HG03108 (cell line): Measurements from ENCODE around the gene TGFB1I1.
"Not testable (repeated sequence)": the region's sequence is repeated elsewhere in the genome, so short reads cannot be mapped to it uniquely, and the experiment has no call there.

ENCODE experiments used
- ATAC-seq: cut with Tn5 transposase; IDR thresholded peaks from one replicate; pipeline ENCODE4 v1.9.1; 2021; ENCODE audit warnings: moderate library complexity; ENCODE audit not compliant: unreplicated experiment

TGFB1I1 gene

DNA sequence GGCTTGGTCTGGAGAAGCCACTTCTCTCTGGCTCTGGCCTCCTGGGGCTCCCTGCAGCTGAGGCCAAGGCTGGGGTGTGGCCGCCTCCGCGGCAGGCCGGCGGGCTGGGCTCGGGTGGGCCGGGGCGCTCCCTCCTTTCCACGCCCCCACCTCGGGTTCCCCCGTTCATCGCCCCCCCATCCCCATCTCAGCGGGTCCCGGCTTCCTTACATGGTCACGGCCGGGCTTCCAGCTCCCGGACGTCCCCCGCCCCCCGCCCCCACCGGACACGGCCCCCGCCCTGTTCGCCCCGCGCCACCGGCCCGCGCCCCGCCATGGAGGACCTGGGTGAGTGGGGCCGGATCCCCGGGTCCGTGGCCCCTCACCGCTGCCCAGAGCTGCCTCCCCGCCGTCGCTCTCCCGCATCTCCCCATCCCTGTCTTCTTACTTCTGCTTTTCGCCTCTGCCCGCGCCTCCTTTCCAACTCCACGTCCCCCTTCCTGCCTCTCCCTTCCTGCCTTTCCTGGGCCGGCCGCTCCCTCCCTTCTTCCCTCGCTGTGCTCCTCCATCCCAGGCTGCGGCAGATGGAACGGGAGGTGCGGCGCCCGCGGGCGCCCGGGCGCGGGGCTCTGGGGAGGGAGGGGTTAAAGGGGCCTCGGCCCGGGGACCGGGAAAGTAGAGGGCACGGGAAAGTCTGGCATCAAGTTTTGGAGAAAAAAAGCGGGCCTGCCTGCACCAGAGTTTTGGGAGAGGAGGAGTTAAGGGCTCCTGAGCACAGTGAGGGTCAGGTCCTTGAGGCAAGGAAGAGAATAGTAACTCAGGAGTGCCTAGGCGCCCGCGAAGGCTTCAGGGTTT, at the start of gene TGFB1I1:
TSS of gene TGFB1I1 (plus strand) at position 278 of the 834 bp plus-strand sequence. CDS start at position 315, 37 bp downstream.
- no peak for ATAC-seq

DNA sequence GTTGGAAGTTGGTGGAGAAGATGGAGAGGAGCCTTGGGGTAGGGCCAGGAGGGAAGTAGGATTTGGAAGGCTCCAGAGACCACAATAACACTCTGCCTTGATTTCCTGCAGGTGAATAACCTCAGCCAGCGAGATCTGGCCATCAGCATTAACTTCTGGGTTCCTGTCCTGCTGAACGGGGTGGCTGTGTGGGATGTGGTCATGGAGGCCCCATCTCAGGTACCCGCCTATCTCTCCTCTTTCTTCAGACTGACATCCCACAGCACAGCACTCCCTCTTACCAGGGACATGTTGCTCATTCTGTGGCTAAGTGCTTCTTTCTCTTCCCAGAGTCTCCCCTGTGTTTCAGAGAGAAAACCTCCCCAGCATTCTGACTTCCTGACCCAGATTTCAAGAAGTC, 48.7 kb upstream of the TGFB1I1 start:
- no peak for ATAC-seq

DNA sequence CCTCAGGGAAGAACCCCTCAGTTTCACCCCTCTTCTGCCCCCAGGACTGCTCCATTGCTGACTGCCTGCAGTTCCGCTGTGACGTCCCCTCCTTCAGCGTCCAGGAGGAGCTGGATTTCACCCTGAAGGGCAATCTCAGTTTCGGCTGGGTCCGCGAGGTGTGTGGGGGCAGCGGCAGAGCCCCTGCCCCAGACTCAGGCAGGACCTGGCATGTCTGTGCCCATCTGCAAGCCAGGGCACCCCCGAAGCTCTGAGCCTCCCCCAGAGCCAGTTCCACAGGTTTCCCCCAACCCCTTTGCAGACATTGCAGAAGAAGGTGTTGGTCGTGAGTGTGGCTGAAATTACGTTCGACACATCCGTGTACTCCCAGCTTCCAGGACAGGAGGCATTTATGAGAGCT, 48.2 kb upstream of the TGFB1I1 start:
- ATAC-seq = no peak

DNA sequence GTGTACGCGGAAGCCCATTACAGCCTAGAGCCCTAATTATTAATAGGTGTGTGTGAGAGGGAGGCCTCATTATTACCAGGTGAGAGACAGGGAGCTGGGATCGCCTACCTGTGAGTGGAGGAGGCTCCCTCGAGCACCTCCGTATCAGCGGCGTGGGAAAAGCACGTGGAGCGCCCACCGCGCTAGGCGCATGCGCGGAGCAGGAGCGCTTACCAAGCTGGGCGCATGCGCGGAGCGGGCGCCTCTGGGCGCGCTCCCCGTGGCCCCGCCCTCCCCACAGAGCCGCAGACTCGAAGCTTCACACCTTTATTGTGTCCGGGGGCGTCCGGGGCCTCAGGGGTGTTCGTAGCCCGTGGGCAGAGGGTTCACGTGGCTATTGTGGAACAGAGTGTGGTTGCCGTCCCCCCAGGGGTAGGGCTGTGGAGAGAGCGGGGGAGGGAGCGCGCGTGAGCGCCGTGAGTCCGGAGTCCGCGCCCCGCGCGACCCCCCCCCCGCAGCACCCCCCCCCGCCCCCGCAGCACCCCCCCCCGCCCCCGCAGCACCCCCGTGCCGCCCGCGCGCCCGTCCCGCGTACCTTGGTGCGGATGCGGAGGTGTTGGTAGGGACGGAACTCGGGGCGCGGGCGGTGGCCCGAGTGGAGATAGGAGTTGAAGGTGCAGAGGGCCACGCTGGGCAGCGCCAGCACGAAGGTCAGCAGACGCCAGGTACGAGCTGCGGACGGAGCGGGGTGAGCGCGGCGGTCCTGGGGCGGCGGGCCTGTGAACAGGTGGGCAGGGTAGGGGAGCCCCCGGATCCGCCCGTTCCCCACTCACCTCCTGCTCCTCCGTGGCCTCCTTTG, 44.3 kb upstream of the TGFB1I1 start:
- no peak for ATAC-seq

DNA sequence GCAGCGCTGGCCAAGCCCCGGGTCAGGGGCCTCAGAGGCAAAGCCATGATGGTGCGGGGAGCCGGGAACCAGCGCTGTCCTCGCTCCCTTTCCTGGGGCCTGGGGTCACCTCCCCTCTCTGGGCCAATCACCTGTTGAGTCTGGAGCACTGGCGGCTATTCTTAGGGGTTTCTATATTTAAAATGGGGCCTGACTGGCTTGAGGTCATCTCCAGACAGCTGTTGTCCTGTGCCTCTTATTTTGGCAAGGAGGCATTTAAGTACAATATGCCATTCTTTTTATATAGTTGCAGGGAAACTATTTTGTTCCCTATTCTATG, 43.7 kb upstream of the TGFB1I1 start, which contains the start of gene COX6A2:
TSS of gene COX6A2 (minus strand) at position 82 of the 319 bp plus-strand sequence. CDS start at position 47, 35 bp downstream.
- ATAC-seq = no peak

DNA sequence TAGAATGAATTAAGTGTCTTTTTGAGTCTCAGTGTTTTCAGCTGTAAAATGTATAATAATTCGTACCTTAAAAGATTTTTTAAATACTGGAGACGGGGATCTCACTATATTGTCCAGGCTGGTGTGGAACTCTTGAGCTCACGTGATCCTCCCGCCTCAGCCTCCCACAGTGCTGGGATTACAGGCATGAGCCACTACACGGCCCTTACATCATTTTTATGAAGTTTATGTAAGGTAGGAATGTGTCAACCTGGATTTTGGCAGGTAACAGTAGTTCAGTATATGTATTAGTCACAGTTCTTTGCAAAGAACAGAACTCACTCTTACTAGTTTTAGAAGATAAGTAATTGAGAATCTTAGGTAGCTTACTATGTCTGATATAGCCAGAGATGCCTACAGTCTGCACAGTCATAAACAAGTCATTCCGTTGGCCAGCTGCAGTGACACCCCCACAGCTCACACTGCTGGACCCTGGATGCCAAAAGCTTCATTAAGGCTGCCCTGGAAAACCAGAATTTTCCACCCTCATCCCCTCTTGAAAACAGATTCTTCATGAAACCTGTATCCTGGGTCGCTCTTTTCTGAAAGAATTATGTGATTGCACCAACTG, 43.2 kb upstream of the TGFB1I1 start:
- ATAC-seq = no peak

DNA sequence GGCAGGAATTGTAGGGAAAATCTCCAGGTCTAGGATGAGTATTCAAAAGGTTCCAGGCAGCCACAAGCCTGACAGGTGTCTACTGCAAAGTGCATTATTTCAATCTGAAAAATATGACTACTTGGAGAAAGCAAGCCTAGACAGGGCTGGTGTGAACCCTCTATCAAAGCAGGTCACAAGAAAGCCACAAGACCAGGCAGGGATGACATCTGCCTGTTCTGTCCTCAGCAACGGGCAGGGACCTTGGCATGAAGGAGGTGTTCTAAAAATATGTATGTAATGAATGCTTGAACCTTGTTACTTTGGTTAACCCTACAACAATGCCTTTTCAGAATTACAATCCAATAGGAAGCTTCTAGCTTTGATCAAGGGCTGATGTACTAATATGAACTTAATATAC, 42.6 kb upstream of the TGFB1I1 start:
- no peak for ATAC-seq

DNA sequence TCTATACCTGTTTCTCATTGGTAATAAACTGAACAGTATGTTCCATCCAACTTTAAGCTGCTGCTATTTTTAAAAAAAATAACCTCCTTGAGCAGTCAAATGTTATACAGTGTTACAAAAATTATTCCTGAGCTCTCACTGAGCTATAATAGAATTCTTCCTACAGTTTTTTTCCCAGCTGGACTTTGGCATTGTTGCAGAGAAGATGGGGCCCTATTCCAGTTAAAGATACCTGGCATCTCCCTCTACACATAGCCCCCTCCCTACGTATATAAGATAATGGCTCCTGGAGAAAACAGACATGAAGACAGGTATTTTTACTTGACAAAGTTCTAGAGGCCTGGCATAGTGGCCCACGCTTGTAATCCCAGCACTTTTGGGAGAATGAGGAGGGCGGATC, 42.2 kb upstream of the TGFB1I1 start:
- no peak for ATAC-seq

DNA sequence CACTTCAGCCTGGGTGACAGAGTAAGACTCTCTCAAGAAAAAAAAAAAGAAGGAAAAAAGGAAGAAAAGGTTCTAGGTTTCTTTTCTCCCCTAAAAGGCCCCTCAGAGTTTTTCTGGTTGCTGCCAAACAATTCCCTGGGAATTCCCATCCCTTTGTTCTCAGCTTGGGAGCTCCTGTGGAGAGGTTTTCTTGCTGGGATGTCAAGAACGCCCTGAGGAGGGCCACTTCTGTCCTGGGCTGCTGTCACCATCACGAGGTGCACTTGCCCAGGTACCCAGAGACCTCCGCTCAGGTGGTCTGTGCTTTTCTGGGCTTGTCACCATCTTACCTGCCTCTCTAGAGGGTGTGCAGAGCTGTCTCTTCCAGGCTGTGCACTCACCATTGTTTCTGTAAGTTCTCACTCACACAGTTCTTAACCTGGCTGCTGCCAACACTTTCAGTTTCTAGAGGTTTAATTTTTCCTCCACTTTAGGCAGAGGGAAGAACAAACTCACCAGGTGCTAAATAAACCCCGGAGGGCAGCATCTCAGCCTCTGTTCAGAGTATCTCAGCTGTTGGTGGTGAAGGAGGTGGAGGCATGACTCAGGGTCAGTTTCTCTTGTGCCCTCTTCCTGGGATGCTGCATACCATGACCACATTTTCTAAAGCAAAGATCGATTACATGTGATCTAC, 41.4 kb upstream of the TGFB1I1 start:
- ATAC-seq = no peak

DNA sequence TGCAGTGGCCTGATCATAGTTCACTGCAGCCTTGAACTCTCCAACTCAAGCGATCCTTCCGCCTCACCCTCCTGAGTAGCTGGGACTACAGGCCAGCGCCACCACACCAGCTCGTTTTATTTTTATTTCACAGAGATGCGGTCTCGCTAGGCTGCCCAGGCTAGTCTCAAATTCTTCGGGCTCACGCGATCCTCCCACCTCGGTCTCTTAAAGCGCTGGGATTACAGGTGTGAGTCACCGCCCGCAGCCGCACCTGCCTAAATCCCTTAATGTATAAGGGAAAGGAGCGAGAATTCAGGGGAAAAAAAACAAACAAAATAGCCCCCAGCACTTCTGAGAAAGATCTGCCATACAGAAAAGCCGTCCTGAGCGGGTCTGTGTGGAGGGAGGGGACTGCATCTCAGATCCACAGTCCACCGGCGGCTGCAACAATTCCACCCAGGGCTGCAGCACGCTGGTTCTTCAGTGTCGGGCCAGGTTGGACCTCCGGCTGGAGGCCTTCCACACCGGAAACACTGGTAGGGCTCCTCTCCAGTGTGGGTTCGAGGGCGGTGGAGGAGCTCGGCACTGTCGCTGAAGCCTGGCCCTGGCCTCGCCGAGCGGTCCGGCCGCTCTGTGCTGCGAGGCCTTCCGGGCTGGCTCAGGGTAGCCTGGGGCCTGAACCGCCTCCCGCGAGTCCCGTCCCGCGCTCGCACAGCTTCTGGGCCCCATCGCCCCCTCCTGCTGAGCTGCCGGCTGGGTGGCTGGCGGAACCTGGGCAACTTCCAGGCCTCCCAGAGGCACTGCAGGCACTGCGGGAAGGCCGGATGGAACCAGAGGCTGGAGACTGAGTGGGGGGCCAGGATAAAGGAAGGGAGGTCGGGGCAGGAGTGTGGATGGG, 36.4 kb upstream of the TGFB1I1 start:
- ATAC-seq = no peak

DNA sequence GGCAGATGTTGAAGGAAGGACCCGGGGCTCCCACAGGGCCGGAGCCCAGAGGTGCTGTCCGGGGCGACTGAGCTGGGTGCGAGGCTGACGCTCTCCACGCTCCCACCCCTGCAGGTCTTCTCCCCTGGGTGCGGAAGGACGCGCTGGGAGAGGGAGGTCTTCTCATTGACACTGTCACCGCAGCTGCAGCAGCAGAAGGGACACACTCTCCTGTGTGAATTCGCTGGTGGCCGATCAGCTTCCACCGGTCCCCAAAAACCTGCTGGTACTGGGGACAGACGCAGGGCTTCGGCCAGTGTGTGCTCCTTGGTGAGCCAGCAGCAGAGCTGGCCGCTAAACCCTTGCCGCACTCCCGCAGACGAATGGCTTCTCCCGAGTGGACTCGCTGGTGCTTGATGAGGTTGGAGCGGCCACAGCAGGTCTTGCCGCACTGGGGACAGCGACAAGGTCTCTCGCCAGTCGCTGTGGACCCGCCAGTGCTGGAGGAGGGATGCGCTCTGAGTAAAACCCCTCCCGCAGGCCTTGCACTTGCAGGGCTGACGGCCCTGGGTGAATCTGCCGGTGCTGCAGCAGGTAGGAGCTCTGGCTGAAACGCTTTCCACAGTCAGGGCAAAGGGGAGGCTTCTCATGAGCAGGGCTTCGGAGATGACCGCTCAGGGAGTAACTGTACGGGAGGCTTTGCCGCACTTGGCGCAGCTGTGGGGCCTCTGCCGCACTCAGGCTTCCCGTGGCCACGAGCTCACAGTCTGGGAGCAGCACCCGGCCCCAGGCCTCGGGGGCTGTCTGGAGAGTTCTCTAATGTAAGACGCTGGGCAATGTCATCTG, 35.5 kb upstream of the TGFB1I1 start:
- ATAC-seq = no peak

DNA sequence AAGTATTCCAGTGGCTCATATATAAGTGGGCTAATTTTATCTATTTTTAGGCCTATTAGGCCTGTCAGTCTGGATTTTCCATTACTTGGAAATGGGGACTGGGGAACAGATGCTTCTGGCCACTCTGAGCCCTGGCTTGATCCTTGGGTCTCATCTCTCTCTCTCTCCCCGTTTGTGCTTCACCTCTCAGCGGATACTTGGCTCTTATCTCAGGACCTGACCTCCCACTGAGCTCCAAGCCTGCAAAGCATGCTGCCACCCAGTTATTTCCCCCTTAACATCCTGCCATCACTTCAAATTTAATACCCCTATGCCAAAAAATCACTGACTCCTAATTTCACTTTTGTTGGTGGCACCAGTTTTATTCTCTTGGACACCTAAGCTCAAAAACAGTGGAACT, 33.5 kb upstream of the TGFB1I1 start:
- ATAC-seq = no peak

DNA sequence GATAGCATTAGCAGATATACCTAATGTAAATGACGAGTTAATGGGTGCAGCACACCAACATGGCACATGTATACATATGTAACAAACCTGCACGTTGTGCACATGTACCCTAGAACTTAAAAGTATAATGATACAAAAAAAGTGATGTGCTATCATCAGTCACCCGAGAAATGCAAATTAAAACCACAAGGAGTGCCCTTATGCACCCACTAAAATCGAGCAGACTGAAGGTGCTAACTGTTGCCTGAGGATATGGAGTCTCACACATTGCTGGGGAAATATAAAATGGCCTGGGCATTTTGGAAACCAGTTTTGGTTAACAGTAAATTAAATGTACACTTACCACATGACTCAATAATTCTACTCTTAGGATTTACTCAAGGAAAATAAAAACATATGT, 32.9 kb upstream of the TGFB1I1 start:
- ATAC-seq = not testable (repeated sequence)

DNA sequence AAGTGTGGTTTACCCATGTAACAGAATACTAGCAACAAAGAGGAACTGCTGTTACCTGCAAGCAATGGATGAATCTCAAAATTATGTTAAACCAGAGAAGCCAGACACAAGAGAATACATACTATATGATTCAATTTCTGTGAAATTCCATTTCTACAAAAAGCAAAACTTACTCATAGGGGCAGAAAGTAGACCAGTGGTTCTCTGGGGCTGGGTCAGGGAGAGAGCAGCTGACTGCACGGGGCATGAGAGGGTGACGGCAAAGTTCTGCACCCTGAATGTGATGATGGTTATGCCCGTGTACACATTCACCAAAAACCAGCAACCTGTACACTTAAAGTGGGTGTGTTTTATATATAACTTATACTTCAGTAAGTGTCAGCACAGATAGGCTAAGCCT, 32.4 kb upstream of the TGFB1I1 start:
- ATAC-seq = no peak

DNA sequence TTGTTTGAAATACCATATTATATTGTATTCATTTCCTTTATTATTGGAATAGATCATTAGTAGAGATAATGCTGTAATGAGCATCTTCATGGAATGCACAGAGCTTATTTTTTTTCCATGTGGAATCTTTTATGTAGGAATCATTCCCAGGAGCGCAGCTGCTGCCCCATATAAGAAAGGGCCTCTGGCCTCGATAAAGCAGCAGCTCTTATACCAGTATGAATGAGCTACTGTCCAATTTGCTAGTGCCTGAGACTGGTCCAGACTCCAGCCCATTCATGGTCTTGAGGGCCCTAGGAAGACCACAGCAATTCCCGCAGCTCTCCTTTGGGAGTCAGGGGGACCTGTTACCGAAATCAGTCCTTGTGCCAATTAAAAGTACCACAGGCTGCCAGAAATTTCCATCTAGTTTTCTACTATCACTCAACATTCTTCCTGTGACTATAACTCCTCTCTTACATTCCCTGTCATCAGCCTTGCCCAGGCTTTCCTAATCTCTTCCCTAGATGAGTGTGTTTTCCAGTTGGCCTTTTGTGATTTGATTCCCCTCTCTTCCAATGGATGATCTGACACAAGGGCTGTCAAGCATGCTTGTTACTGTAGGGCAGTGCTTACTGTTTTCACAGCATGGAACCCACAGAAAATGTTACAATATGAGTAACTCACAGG, 31.3 kb upstream of the TGFB1I1 start:
- no peak for ATAC-seq

DNA sequence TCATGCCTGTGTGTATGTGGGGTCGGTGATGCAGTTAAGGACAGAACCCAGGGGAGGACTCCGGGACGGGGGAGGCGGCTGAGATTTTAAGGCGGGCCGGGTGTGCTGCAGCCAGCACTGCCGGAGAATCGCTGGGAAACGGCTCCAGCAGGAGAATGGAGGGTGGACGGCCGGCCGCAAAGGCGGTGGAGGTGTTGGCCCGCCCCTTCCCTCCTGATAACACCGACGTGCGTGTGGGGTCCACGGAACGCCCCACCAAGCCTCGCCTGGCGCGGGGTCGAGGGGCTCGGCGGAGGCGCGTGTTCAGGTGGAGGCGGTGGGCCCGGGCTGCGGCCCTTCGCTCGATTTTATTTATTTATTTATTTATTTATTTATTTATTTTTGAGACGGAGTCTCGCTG, 30.0 kb upstream of the TGFB1I1 start:
- no peak for ATAC-seq

DNA sequence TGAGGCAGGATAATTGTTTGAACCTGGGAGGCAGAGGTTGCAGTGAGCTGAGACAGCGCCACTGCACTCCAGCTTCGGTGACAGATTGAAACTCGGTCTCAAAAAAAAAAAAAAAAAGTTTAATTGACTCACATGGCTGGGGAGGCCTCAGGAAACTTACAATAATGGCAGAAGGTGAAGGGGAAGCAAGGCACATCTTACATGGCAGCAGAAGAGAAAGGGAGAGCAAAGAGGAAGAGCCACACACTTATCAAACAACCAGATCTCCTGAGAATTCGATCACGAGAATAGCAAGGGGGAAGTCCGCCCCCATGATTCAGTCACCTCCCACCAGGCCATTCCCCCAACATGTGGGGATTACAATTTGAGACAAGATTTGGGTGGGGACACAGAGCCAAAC, 26.0 kb upstream of the TGFB1I1 start:
- ATAC-seq = not testable (repeated sequence)

DNA sequence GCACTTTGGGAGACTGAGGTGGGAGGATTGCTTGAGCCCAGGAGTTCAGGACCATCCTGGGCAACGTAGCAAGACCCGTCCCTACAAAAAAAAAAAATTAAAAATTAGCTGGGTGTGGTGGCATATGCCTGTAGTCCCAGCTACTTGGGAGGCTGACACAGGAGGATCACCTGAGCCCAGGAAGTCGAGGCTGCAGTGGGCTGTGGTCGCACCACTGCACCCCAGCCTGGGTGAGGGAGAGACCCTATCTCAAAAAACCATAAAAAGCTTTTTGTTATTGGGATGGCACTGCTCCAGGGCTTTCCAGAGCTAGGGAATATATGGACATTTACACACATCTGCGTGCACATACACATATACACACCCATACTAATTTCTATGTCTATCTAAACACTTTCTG, 20.8 kb upstream of the TGFB1I1 start:
- no peak for ATAC-seq
